Mucosa of descending colon (tissue), 3 donors: ENCODE measurements around the gene ATP6V0C. TPM values are rescaled to one million over a fixed set of nuclear protein-coding genes. Genes with fewer than 3 reads are reported as not detected.

Experiments
- ATAC-seq: fragments of 200-7000 bp; cut with Tn5 transposase; one replicate; pipeline ENCODE4 v1.9.1; 2020; ENCODE audit warnings: mild to moderate bottlenecking, moderate library complexity
- DNase-seq, 3 donors: peaks; one replicate each; pipeline ENCODE4 v3.0.0-alpha.2; 2020
- H3K36me3 ChIP-seq: fragments of 200-600 bp; one replicate; pipeline ENCODE4 v1.8.0; 2021; ENCODE audit warnings: low read depth, mild to moderate bottlenecking
- H3K4me1 ChIP-seq: fragments of 200-600 bp; one replicate; pipeline ENCODE4 v1.8.0; 2021; ENCODE audit warnings: low read depth, mild to moderate bottlenecking
- H3K4me3 ChIP-seq: fragments of 200-600 bp; one replicate; pipeline ENCODE4 v1.8.0; 2021; ENCODE audit warnings: mild to moderate bottlenecking
- H3K9me3 ChIP-seq: fragments of 200-600 bp; one replicate; pipeline ENCODE4 v1.8.0; 2021; ENCODE audit warnings: mild to moderate bottlenecking
- intact Hi-C, 2 donors: fragments of 100-400 bp; cut with DNase I in 1 of 2; cut with micrococcal nuclease in 1 of 2; formaldehyde crosslinking; loops; one replicate each; pipeline versions ENCODE4 v1.11.0 to v1.11.1; 2022; cut with DNase I, micrococcal nuclease
- total RNA-seq, 3 donors: library from RNA; stranded (reverse); fragmentation: NEBNext Ultra II Directional in 2 of 3; extraction: Animal tissue kit (Norgen Biotek cat#: 25700) in 2 of 3; gene quantifications; one replicate each; pipeline versions ENCODE4 v1.2.1 to v1.2.4, GENCODE V29; 2021 to 2023
- TF ChIP-seq, protein P1 (sequence below): fragments of 200-600 bp; IDR thresholded peaks from one replicate; pipeline ENCODE4 v1.8.0; 2022; ENCODE audit warnings: antibody characterized with exemption, mild to moderate bottlenecking
- donor health status: DM: no; HTN: no; CAD: no; lungs with moderate emphysema.
- donor health status: DM: no; HTN: no; CAD: no.
- donor health status: DM: no; HTN: yes; CAD: no.

Gene ATP6V0C
- total RNA-seq, 3 donors from 2014 or later, result 171 to 261 (median 201) TPM

DNA sequence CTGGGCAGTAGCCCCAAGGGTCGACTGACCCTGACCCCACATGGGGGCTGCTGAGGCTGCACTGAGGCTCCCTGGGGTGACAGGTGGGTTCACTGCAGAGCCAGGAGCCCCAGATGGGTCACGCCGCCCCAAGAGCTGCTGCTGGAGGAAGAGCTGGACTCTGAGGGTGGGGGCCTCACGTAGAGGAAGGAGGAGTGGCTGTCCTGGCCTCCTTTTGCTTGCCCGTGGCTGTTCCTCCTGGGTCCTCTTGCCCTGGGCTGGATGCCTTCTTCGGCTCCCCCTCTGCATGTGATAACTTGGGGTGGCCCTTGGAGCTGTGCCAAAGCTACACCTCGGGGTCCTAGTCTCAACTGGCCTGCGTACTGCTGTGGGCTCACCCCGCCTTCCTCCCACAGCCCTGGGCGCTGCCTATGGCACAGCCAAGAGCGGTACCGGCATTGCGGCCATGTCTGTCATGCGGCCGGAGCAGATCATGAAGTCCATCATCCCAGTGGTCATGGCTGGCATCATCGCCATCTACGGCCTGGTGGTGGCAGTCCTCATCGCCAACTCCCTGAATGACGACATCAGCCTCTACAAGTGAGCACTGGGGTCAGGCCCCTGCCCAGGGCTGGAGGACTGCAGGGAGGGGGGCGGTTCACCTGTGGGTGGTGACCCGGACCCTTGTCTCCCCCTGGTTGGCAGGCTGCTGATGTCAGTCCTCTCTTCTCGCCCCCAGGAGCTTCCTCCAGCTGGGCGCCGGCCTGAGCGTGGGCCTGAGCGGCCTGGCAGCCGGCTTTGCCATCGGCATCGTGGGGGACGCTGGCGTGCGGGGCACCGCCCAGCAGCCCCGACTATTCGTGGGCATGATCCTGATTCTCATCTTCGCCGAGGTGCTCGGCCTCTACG lies 5.3 kb downstream of the ATP6V0C start:
- Histone ChIP-seq H3K36me3 (no peaks in the 10 kb centered on the region), H3K4me3 (no peak overlapping the region), H3K4me1 (peaks cover 60% of the 10 kb centered on the region), H3K9me3 (no peaks in the 10 kb centered on the region)
- intact Hi-C loops, result no loop called here
- DNase-seq (peak in 2 of 3 donors; percentile 51 to 73), ATAC-seq (no peak)
- TF ChIP-seq, protein P1, sequence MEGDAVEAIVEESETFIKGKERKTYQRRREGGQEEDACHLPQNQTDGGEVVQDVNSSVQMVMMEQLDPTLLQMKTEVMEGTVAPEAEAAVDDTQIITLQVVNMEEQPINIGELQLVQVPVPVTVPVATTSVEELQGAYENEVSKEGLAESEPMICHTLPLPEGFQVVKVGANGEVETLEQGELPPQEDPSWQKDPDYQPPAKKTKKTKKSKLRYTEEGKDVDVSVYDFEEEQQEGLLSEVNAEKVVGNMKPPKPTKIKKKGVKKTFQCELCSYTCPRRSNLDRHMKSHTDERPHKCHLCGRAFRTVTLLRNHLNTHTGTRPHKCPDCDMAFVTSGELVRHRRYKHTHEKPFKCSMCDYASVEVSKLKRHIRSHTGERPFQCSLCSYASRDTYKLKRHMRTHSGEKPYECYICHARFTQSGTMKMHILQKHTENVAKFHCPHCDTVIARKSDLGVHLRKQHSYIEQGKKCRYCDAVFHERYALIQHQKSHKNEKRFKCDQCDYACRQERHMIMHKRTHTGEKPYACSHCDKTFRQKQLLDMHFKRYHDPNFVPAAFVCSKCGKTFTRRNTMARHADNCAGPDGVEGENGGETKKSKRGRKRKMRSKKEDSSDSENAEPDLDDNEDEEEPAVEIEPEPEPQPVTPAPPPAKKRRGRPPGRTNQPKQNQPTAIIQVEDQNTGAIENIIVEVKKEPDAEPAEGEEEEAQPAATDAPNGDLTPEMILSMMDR, result no peak

- intact Hi-C loops, result no loop called here
- no peak overlapping the region for H3K4me3 ChIP-seq
- H3K36me3 ChIP-seq, result no peaks in the 10 kb centered on the region
- H3K9me3 ChIP-seq, result no peaks in the 10 kb centered on the region
- H3K4me1 ChIP-seq, result peaks cover 64% of the 10 kb centered on the region
- DNase-seq (no peak), ATAC-seq (no peak)
- TF ChIP-seq, protein P1, result no peak
These were observed 5.9 kb downstream of the ATP6V0C start for GRCh38 chr16:2519711-2520080.

DNA sequence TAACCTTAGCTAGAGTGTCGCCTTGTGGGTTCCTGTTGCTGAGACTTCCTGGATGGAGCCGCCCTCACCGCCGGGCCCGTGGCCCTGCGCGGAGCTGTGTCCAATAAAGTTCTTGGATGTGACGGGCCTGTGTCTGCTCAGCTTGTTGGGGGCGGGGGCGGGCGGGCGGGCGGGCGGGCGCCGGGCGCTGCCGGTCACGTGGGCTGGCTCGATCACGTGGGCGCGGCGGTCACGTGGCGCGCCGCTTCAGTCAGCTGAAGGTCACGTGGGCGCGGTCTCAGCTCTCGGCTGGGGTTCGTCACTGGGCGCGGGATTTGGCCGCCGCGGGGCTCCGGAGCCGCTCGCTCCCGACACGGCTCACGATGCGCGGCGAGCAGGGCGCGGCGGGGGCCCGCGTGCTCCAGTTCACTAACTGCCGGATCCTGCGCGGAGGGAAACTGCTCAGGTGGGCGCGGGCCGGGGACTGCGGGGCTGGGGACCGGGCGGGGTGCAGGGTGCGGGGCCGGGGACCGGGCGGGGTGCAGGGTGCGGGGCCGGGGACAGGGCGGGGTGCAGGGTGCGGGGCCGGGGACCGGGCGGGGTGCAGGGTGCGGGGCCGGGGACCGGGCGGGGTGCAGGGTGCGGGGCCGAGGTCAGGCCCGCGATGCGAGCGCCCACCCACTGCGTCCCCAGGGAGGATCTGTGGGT lies 6.5 kb downstream of the ATP6V0C start, which contains the start of gene AMDHD2:
Gene AMDHD2, plus strand, starts transcription at position 275 of the 687 bp plus-strand sequence. Its CDS starts 88 bp downstream, at position 363.
- Histone ChIP-seq H3K4me3 (peak within 1 kb of the TSS; percentile 36), H3K9me3 (no peaks in the 10 kb centered on the region), H3K36me3 (no peaks in the 10 kb centered on the region), H3K4me1 (peaks cover 62% of the 10 kb centered on the region)
- intact Hi-C loops, result no loop called here
- TF ChIP-seq, protein P1, result no peak
- ATAC-seq (peak; percentile 82), DNase-seq (peak; percentile 94 to 95 (median 94))

DNA sequence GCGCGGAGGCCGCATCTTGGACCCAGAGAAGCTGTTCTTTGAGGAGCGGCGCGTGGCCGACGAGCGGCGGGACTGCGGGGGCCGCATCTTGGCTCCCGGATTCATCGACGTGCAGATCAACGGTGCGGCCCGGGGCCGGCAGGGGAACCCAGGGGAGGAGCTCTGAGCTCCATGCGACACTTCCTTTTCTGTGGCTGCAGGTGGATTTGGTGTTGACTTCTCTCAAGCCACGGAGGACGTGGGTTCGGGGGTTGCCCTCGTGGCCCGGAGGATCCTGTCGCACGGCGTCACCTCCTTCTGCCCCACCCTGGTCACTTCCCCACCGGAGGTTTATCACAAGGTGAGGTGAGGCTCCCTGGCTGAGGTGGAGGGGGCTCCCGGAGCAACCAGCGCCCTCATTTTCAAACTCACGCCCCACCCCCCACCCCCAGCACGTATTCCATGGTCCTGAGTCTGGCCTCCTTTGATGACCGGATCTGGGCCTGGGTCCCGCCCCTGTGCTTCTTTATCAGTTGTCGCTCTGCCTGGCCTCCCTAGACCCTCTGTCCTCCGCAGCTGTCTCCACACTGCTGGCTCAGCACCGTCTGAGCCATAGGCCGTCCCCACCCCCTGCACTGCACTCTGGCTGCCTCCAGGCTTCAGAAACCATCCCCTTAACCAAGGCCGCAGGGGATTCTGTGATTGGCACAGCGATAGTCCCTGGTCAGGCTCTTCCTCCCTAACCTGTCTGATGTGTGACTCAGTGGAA lies 7.2 kb downstream of the ATP6V0C start:
- H3K4me3 ChIP-seq, result peak overlapping the region; percentile 36
- ATAC-seq (peak; percentile 44), DNase-seq (peak in 2 of 3 donors; percentile 63 to 86)
- intact Hi-C loops, result no loop called here
- TF ChIP-seq, protein P1, result no peak
- no peaks in the 10 kb centered on the region for H3K36me3 ChIP-seq
- H3K4me1 ChIP-seq, result peaks cover 56% of the 10 kb centered on the region
- no peaks in the 10 kb centered on the region for H3K9me3 ChIP-seq

- no peak overlapping the region for H3K4me3 ChIP-seq
- TF ChIP-seq, protein P1, result no peak
- DNase-seq, result peak in 2 of 3 donors; percentile 38 to 62
- peak; percentile 34 for ATAC-seq
- no peaks in the 10 kb centered on the region for H3K36me3 ChIP-seq
- no peaks in the 10 kb centered on the region for H3K9me3 ChIP-seq
- intact Hi-C loops, result no loop called here
- H3K4me1 ChIP-seq, result peaks cover 30% of the 10 kb centered on the region
These were observed 10.1 kb downstream of the ATP6V0C start for GRCh38 chr16:2523801-2524231.
